Stimulated activated naive B cell treated with anti-CD40 and anti-IgM and Interleukin-4, amounts not matched to agents 10 μg/mL and 1 μg/mL and 100 μg/mL, for 72 hours (primary cell): ENCODE results near the gene MAGEC3.
"Not testable (repeated sequence)": the region's sequence is repeated elsewhere in the genome, so short reads cannot be mapped to it uniquely, and the experiment has no call there.

Source experiments
- ATAC-seq, 2 donors: fragments of 150-1000 bp; cut with Tn5 transposase; replicated peaks; 2 replicates each; pipeline ENCODE4 v1.10.0; 2021; ENCODE audit warnings: moderate library complexity in 1 of 2
- DNase-seq: peaks from one replicate; pipeline ENCODE4 v3.0.0; 2021
- H3K27ac Mint-ChIP-seq: one replicate; pipeline ENCODE4 v1.8.0; 2022; ENCODE audit warnings: mild to moderate bottlenecking, mixed read lengths
- H3K27me3 Mint-ChIP-seq, 2 donors: one replicate each; pipeline ENCODE4 v1.8.0; 2022; ENCODE audit warnings: mixed read lengths in 2 of 2
- H3K36me3 Mint-ChIP-seq, 2 donors: one replicate each; pipeline ENCODE4 v1.8.0; 2022; ENCODE audit warnings: mixed read lengths in 2 of 2, mild to moderate bottlenecking in 1 of 2
- H3K4me1 Mint-ChIP-seq, 2 donors: one replicate each; pipeline ENCODE4 v1.8.0; 2022; ENCODE audit warnings: mixed read lengths in 2 of 2, mild to moderate bottlenecking in 1 of 2
- H3K4me3 Mint-ChIP-seq, 2 donors: one replicate each; pipeline ENCODE4 v1.8.0; 2022; ENCODE audit warnings: mild to moderate bottlenecking in 2 of 2, mixed read lengths in 2 of 2, moderate library complexity in 1 of 2
- H3K9me3 Mint-ChIP-seq, 2 donors: one replicate each; pipeline ENCODE4 v1.8.0; 2022; ENCODE audit warnings: mixed read lengths in 2 of 2, mild to moderate bottlenecking in 1 of 2

MAGEC3 gene

GRCh38 chrX:141838016-141838415 lies at the start of gene MAGEC3:
MAGEC3 (plus strand) TSS chrX:141838316; CDS start chrX:141838316, 0 bp downstream.
- DNase-seq (no peak), ATAC-seq (no peak)
- Mint-ChIP-seq H3K4me3 (no peak within 1 kb of the TSS), H3K27ac (no peak within 1 kb of the TSS), H3K36me3 (no peaks in the 10 kb centered on the region), H3K4me1 (no peaks in the 10 kb centered on the region), H3K27me3 (no peaks in the 10 kb centered on the region), H3K9me3 (peaks cover 6 to 9% of the 10 kb centered on the region in 2 donors)

- no peak overlapping the region for H3K4me3 Mint-ChIP-seq
- no peaks in the 10 kb centered on the region for H3K27me3 Mint-ChIP-seq
- H3K9me3 Mint-ChIP-seq = no peaks in the 10 kb centered on the region
- DNase-seq (no peak), ATAC-seq (no peak)
- no peaks in the 10 kb centered on the region for H3K4me1 Mint-ChIP-seq
- H3K27ac Mint-ChIP-seq = no peak overlapping the region
- H3K36me3 Mint-ChIP-seq = no peaks in the 10 kb centered on the region
Observed at GRCh38 chrX:141791856-141792255, 46.3 kb upstream of the MAGEC3 start.

- Mint-ChIP-seq H3K36me3 (no peaks in the 10 kb centered on the region), H3K4me1 (no peaks in the 10 kb centered on the region)
Observed at GRCh38 chrX:141811438-141811837, 26.7 kb upstream of the MAGEC3 start.

GRCh38 chrX:141814213-141814857 lies 23.8 kb upstream of the MAGEC3 start:
- DNase-seq (no peak), ATAC-seq (no peak)
- Mint-ChIP-seq H3K4me1 (no peaks in the 10 kb centered on the region), H3K27me3 (no peaks in the 10 kb centered on the region), H3K9me3 (no peaks in the 10 kb centered on the region), H3K36me3 (no peaks in the 10 kb centered on the region), H3K4me3 (no peak overlapping the region), H3K27ac (no peak overlapping the region)

More at GRCh38 chrX:141811438-141811837, 26.7 kb upstream of the MAGEC3 start:
- no peak overlapping the region for H3K27ac Mint-ChIP-seq
- H3K9me3 Mint-ChIP-seq = peaks cover 0 to 3% of the 10 kb centered on the region in 2 donors
- ATAC-seq (no peak), DNase-seq (no peak)
- no peak overlapping the region for H3K4me3 Mint-ChIP-seq
- H3K27me3 Mint-ChIP-seq = no peaks in the 10 kb centered on the region

GRCh38 chrX:141815904-141816303 lies 22.2 kb upstream of the MAGEC3 start:
- Mint-ChIP-seq H3K4me1 (no peaks in the 10 kb centered on the region), H3K4me3 (no peak overlapping the region), H3K27ac (no peak overlapping the region), H3K36me3 (no peaks in the 10 kb centered on the region), H3K27me3 (no peaks in the 10 kb centered on the region), H3K9me3 (no peaks in the 10 kb centered on the region)
- ATAC-seq (no peak), DNase-seq (no peak)

- ATAC-seq = no peak
- no peak overlapping the region for H3K4me3 Mint-ChIP-seq
- H3K9me3 Mint-ChIP-seq = peaks cover 0 to 1% of the 10 kb centered on the region in 2 donors
- no peaks in the 10 kb centered on the region for H3K4me1 Mint-ChIP-seq
- no peaks in the 10 kb centered on the region for H3K27me3 Mint-ChIP-seq
- H3K36me3 Mint-ChIP-seq = no peaks in the 10 kb centered on the region
- no peak overlapping the region for H3K27ac Mint-ChIP-seq
- no peak for DNase-seq
Observed at GRCh38 chrX:141832247-141832646, 5.9 kb upstream of the MAGEC3 start.

- ATAC-seq = no peak
- peaks cover 6 to 9% of the 10 kb centered on the region in 2 donors for H3K9me3 Mint-ChIP-seq
- no peaks in the 10 kb centered on the region for H3K27me3 Mint-ChIP-seq
- H3K4me3 Mint-ChIP-seq = no peak overlapping the region
- no peaks in the 10 kb centered on the region for H3K4me1 Mint-ChIP-seq
- no peak for DNase-seq
- H3K36me3 Mint-ChIP-seq = no peaks in the 10 kb centered on the region
- H3K27ac Mint-ChIP-seq = no peak overlapping the region
Observed at GRCh38 chrX:141839856-141840255, 1.7 kb downstream of the MAGEC3 start.

- no peaks in the 10 kb centered on the region for H3K4me1 Mint-ChIP-seq
- H3K4me3 Mint-ChIP-seq = no peak overlapping the region
- no peak for DNase-seq
- H3K36me3 Mint-ChIP-seq = no peaks in the 10 kb centered on the region
- ATAC-seq = no peak
- peaks cover 0 to 4% of the 10 kb centered on the region in 2 donors for H3K9me3 Mint-ChIP-seq
- H3K27ac Mint-ChIP-seq = no peak overlapping the region
- H3K27me3 Mint-ChIP-seq = no peaks in the 10 kb centered on the region
Observed at GRCh38 chrX:141857479-141857878, 19.4 kb downstream of the MAGEC3 start.

- ATAC-seq (no peak), DNase-seq (no peak)
- H3K4me1 Mint-ChIP-seq = no peaks in the 10 kb centered on the region
- no peaks in the 10 kb centered on the region for H3K36me3 Mint-ChIP-seq
- H3K9me3 Mint-ChIP-seq = peaks cover 0 to 5% of the 10 kb centered on the region in 2 donors
- H3K27ac Mint-ChIP-seq = no peak overlapping the region
- H3K27me3 Mint-ChIP-seq = no peaks in the 10 kb centered on the region
- H3K4me3 Mint-ChIP-seq = no peak overlapping the region
Observed at GRCh38 chrX:141879616-141880015, 41.5 kb downstream of the MAGEC3 start.

- DNase-seq, H3K9me3 Mint-ChIP-seq, H3K27ac Mint-ChIP-seq, H3K4me3 Mint-ChIP-seq, H3K36me3 Mint-ChIP-seq, H3K27me3 Mint-ChIP-seq, ATAC-seq, H3K4me1 Mint-ChIP-seq: not testable (repeated sequence)
Observed at GRCh38 chrX:141888811-141889210, 50.7 kb downstream of the MAGEC3 start.

GRCh38 chrX:141894733-141895132 lies 56.6 kb downstream of the MAGEC3 start:
- H3K9me3 Mint-ChIP-seq = no peaks in the 10 kb centered on the region
- H3K4me1 Mint-ChIP-seq = no peaks in the 10 kb centered on the region
- H3K27ac Mint-ChIP-seq = no peak overlapping the region
- H3K27me3 Mint-ChIP-seq = no peaks in the 10 kb centered on the region
- no peaks in the 10 kb centered on the region for H3K36me3 Mint-ChIP-seq
- H3K4me3 Mint-ChIP-seq = no peak overlapping the region
- DNase-seq = no peak
- ATAC-seq = no peak

- Mint-ChIP-seq H3K4me3 (no peak overlapping the region), H3K9me3 (peaks cover 1 to 2% of the 10 kb centered on the region in 2 donors), H3K27me3 (no peaks in the 10 kb centered on the region), H3K36me3 (no peaks in the 10 kb centered on the region), H3K4me1 (no peaks in the 10 kb centered on the region), H3K27ac (no peak overlapping the region)
- DNase-seq = no peak
- no peak for ATAC-seq
Observed at GRCh38 chrX:141897690-141898089, 59.6 kb downstream of the MAGEC3 start.

- Mint-ChIP-seq H3K9me3 (peaks cover 15 to 25% of the 10 kb centered on the region in 2 donors), H3K27ac (no peak overlapping the region), H3K4me3 (no peak overlapping the region), H3K36me3 (no peaks in the 10 kb centered on the region), H3K4me1 (no peaks in the 10 kb centered on the region), H3K27me3 (peaks cover 0 to 2% of the 10 kb centered on the region in 2 donors)
- ATAC-seq (no peak), DNase-seq (no peak)
Observed at GRCh38 chrX:141902366-141902765, 64.2 kb downstream of the MAGEC3 start.

GRCh38 chrX:141903400-141904155 lies 65.5 kb downstream of the MAGEC3 start, which contains the start of gene MAGEC1:
MAGEC1 (plus strand) TSS chrX:141903894; CDS start chrX:141905073, 1,179 bp downstream.
- no peaks in the 10 kb centered on the region for H3K4me1 Mint-ChIP-seq
- DNase-seq = no peak
- H3K4me3 Mint-ChIP-seq = no peak within 1 kb of the TSS
- peaks cover 0 to 8% of the 10 kb centered on the region in 2 donors for H3K27me3 Mint-ChIP-seq
- peaks cover 0 to 2% of the 10 kb centered on the region in 2 donors for H3K36me3 Mint-ChIP-seq
- H3K27ac Mint-ChIP-seq = no peak within 1 kb of the TSS
- peaks cover 19 to 31% of the 10 kb centered on the region in 2 donors for H3K9me3 Mint-ChIP-seq
- no peak for ATAC-seq

GRCh38 chrX:141904262-141904661 lies 66.1 kb downstream of the MAGEC3 start:
- Mint-ChIP-seq H3K4me3 (no peak overlapping the region), H3K9me3 (peaks cover 19 to 31% of the 10 kb centered on the region in 2 donors), H3K27me3 (peaks cover 0 to 8% of the 10 kb centered on the region in 2 donors), H3K27ac (no peak overlapping the region), H3K4me1 (no peaks in the 10 kb centered on the region), H3K36me3 (peaks cover 0 to 2% of the 10 kb centered on the region in 2 donors)
- ATAC-seq (no peak), DNase-seq (no peak)
